A549 (cell line): ENCODE data around the gene CWC25. TPM values are rescaled to one million over a fixed set of nuclear protein-coding genes. Genes with fewer than 3 reads are reported as not detected.
A peak's percentile ranks its signal among the peaks of the same experiment; 100 is the strongest.

ENCODE experiments used
- ATOH8 ChIP-seq: fragments of 250-450 bp; sonication (Bioruptor Pico); IDR thresholded peaks from 2 replicates; pipeline ENCODE4 v1.5.0; 2020; ENCODE audit warnings: low read depth, mild to moderate bottlenecking, moderate library complexity
- CBX8 ChIP-seq: fragments of 200-600 bp; sonication (generic); IDR thresholded peaks from 2 replicates; pipeline ENCODE4 v1.6.1; 2016
- CEBPB ChIP-seq, 2 experiments: fragments of >200 bp in 1 of 2; sonication (Bioruptor Twin) in 1 of 2; formaldehyde crosslinking in 1 of 2; IDR thresholded peaks; 2 replicates each; pipeline ENCODE4 v1.6.1; 2012 to 2016
- CHD2 ChIP-seq: fragments of 150-350 bp; IDR thresholded peaks from 2 replicates; pipeline ENCODE4 v1.6.1; 2014; ENCODE audit warnings: low read length; ENCODE audit not compliant: partially characterized antibody
- CHD4 ChIP-seq: fragments of 200-600 bp; sonication (generic); IDR thresholded peaks from 2 replicates; pipeline ENCODE4 v1.6.1; 2016; ENCODE audit warnings: antibody characterized with exemption, mild to moderate bottlenecking, borderline replicate concordance
- EHMT2 ChIP-seq: fragments of 200-600 bp; sonication (generic); IDR thresholded peaks from 2 replicates; pipeline ENCODE4 v1.6.1; 2016; ENCODE audit warnings: antibody characterized with exemption, low read depth, mild to moderate bottlenecking, moderate library complexity
- FOSB ChIP-seq: fragments of 250-450 bp; sonication (Bioruptor Pico); IDR thresholded peaks from 2 replicates; pipeline ENCODE4 v1.5.0; 2020; ENCODE audit warnings: mild to moderate bottlenecking, moderate library complexity
- FOSL2 ChIP-seq, 2 experiments: fragments of 450-650 bp in 1 of 2; fragments of >200 bp in 1 of 2; sonication (Bioruptor Twin) in 1 of 2; formaldehyde crosslinking; IDR thresholded peaks; 2 replicates each; pipeline versions ENCODE4 v1.5.0 to v1.6.1; 2016 to 2020; ENCODE audit warnings: mild to moderate bottlenecking in 1 of 2, moderate library complexity in 1 of 2
- FOXS1 ChIP-seq: fragments of 250-450 bp; sonication (Bioruptor Pico); IDR thresholded peaks from 2 replicates; pipeline ENCODE4 v1.5.0; 2020; ENCODE audit warnings: mild to moderate bottlenecking, moderate library complexity
- HMGXB4 ChIP-seq: fragments of 250-450 bp; sonication (Bioruptor Pico); IDR thresholded peaks from 2 replicates; pipeline ENCODE4 v1.5.0; 2021; ENCODE audit warnings: mild to moderate bottlenecking, moderate library complexity, borderline replicate concordance
- HOXA7 ChIP-seq: fragments of 250-450 bp; sonication (Bioruptor Pico); IDR thresholded peaks from 2 replicates; pipeline ENCODE4 v1.5.0; 2020; ENCODE audit warnings: mild to moderate bottlenecking, moderate library complexity
- HOXB13 ChIP-seq: fragments of 250-450 bp; sonication (Bioruptor Pico); IDR thresholded peaks from 2 replicates; pipeline ENCODE4 v1.5.0; 2020; ENCODE audit warnings: low read depth, mild to moderate bottlenecking, moderate library complexity
- HOXB5 ChIP-seq: fragments of 250-450 bp; sonication (Bioruptor Pico); IDR thresholded peaks from 2 replicates; pipeline ENCODE4 v1.5.0; 2020; ENCODE audit warnings: mild to moderate bottlenecking, moderate library complexity
- JUN ChIP-seq, 2 experiments: fragments of >200 bp; sonication (Bioruptor Twin); formaldehyde crosslinking; IDR thresholded peaks; 2 replicates in 1 of 2; 3 replicates in 1 of 2; pipeline ENCODE4 v1.6.1; 2016 to 2017
- JUNB ChIP-seq: fragments of >200 bp; sonication (Bioruptor Twin); formaldehyde crosslinking; IDR thresholded peaks from 2 replicates; pipeline ENCODE4 v1.6.1; 2016
- MAFK ChIP-seq: fragments of 450-650 bp; IDR thresholded peaks from 2 replicates; pipeline ENCODE4 v1.6.1; 2014; ENCODE audit not compliant: partially characterized antibody
- MAX ChIP-seq: IDR thresholded peaks from 2 replicates; pipeline ENCODE4 v1.6.1; 2012
- NFE2L2 ChIP-seq: fragments of 150-350 bp; conservative IDR thresholded peaks from 2 replicates; pipeline ENCODE4 v1.6.1; 2014; ENCODE audit warnings: low read length
- NPAS2 ChIP-seq: fragments of 250-450 bp; sonication (Bioruptor Pico); IDR thresholded peaks from 2 replicates; pipeline ENCODE4 v1.8.0; 2022; ENCODE audit warnings: mild to moderate bottlenecking, moderate library complexity, borderline replicate concordance
- NR3C1 ChIP-seq: fragments of >200 bp; sonication (Bioruptor Twin); formaldehyde crosslinking; IDR thresholded peaks from 3 replicates; pipeline ENCODE4 v1.6.1; 2017
- PHF8 ChIP-seq: fragments of 200-600 bp; sonication (generic); IDR thresholded peaks from 2 replicates; pipeline ENCODE4 v1.6.1; 2016; ENCODE audit warnings: low read depth, mild to moderate bottlenecking, antibody characterized with exemption, moderate library complexity, borderline replicate concordance
- POLR2A ChIP-seq: IDR thresholded peaks from 2 replicates; pipeline ENCODE4 v1.6.1; 2012; ENCODE audit warnings: mild to moderate bottlenecking, low read length
- POLR2AphosphoS2 ChIP-seq: conservative IDR thresholded peaks from 2 replicates; pipeline ENCODE4 v1.6.1; 2012; ENCODE audit warnings: low read length, improper control_type of control experiment, inconsistent platforms
- RAD21 ChIP-seq, 2 experiments: fragments of >200 bp in 1 of 2; sonication (Bioruptor Twin) in 1 of 2; formaldehyde crosslinking in 1 of 2; IDR thresholded peaks in 1 of 2; conservative IDR thresholded peaks in 1 of 2; 2 replicates in 1 of 2; 3 replicates in 1 of 2; pipeline ENCODE4 v1.6.1; 2012 to 2018; ENCODE audit warnings: inconsistent platforms in 1 of 2
- RARB ChIP-seq: fragments of 250-450 bp; sonication (Bioruptor Pico); IDR thresholded peaks from 2 replicates; pipeline ENCODE4 v1.8.0; 2021; ENCODE audit warnings: mild to moderate bottlenecking, moderate library complexity
- RCOR1 ChIP-seq: fragments of 150-350 bp; IDR thresholded peaks from 2 replicates; pipeline ENCODE4 v1.6.1; 2014; ENCODE audit warnings: antibody characterized with exemption, low read length, low read depth
- RFX5 ChIP-seq: fragments of 450-650 bp; IDR thresholded peaks from 2 replicates; pipeline ENCODE4 v1.7.1; 2014; ENCODE audit warnings: antibody characterized with exemption, mild to moderate bottlenecking, moderate library complexity
- RNF2 ChIP-seq: fragments of 200-600 bp; sonication (generic); IDR thresholded peaks from 2 replicates; pipeline ENCODE4 v1.6.1; 2016; ENCODE audit warnings: low read depth, mild to moderate bottlenecking, antibody characterized with exemption, moderate library complexity, borderline replicate concordance
- SMC3 ChIP-seq: fragments of >200 bp; sonication (Bioruptor Twin); formaldehyde crosslinking; IDR thresholded peaks from 3 replicates; pipeline ENCODE4 v1.6.1; 2018; ENCODE audit warnings: inconsistent platforms
- TFCP2L1 ChIP-seq: fragments of 250-450 bp; sonication (Bioruptor Pico); IDR thresholded peaks from 2 replicates; pipeline ENCODE4 v1.5.0; 2021; ENCODE audit warnings: mild to moderate bottlenecking
- TP53 ChIP-seq: fragments of 250-450 bp; sonication (Bioruptor Pico); IDR thresholded peaks from 2 replicates; pipeline ENCODE4 v1.5.0; 2021; ENCODE audit warnings: mild to moderate bottlenecking, moderate library complexity
- USF2 ChIP-seq: fragments of 450-650 bp; IDR thresholded peaks from 2 replicates; pipeline ENCODE4 v1.6.1; 2014; ENCODE audit warnings: antibody characterized with exemption
- polyA plus RNA-seq, 4 experiments: library from polyadenylated mRNA; depleted of rRNA in 3 of 4; stranded (reverse); fragments of >200 nt; fragmentation: RNase III in 1 of 4; extraction: RNeasy Plus Mini Kit Qiagen cat#74134 plus additional on column Dnase treatment in 1 of 4; gene quantifications; 2 replicates in 3 of 4; 3 replicates in 1 of 4; pipeline ENCODE4 v1.2.3, GENCODE V29; 2011 to 2017

The CWC25 gene
- polyA plus RNA-seq, 2 of the 4 experiments (the other 2 are of a cell fraction) = 23.1 to 34.5 TPM

- TF ChIP-seq JUN (IDR thresholded peaks at IDR 0.05) = peak; percentile 95 to 99
- TF ChIP-seq NR3C1 = no peak
- TF ChIP-seq NPAS2 (CRISPR knock-in tag) = no peak
- peak; percentile 81 for TF ChIP-seq MAX
- no peak for TF ChIP-seq EHMT2
- peak; percentile 79; the same call in 1 of the 2 replicates for TF ChIP-seq FOSB
- peak; percentile 17; the same call in 1 of the 2 replicates for TF ChIP-seq RFX5
- TF ChIP-seq CHD4 = no peak
- TF ChIP-seq RNF2 = no peak
- TF ChIP-seq TP53 (CRISPR knock-in tag) = peak; percentile 71; the same call in 1 of the 2 replicates
- no peak for TF ChIP-seq HOXB13
- TF ChIP-seq FOXS1 (CRISPR knock-in tag) = no peak
- peak; percentile 81 for TF ChIP-seq TFCP2L1
- no peak for TF ChIP-seq CEBPB (IDR thresholded peaks at IDR 0.05)
- peak; percentile 69; the same call in 1 of the 2 replicates for TF ChIP-seq HOXA7
- no peak for TF ChIP-seq MAFK
- TF ChIP-seq RCOR1 = no peak
- TF ChIP-seq NFE2L2 = no peak
- TF ChIP-seq JUNB = no peak
- TF ChIP-seq FOSL2 (IDR thresholded peaks at IDR 0.05) = no peak
- peak; percentile 7; the same call in 1 of the 2 replicates for TF ChIP-seq FOSL2 (CRISPR knock-in tag; IDR thresholded peaks at IDR 0.05)
- peak; percentile 76; the same call in 1 of the 2 replicates for TF ChIP-seq PHF8
- peak; percentile 54 for TF ChIP-seq POLR2A
- no peak for TF ChIP-seq RARB (CRISPR knock-in tag)
- TF ChIP-seq CHD2 = no peak
- no peak; the same call in 2 of the 3 replicates for TF ChIP-seq SMC3
- no peak for TF ChIP-seq USF2
- no peak; the same call in 1 of the 2 replicates for TF ChIP-seq HMGXB4 (CRISPR knock-in tag)
- TF ChIP-seq ATOH8 (CRISPR knock-in tag) = no peak
- peak; percentile 41; the same call in 1 of the 2 replicates for TF ChIP-seq HOXB5
- no peak for TF ChIP-seq RAD21 (conservative IDR thresholded peaks at IDR 0.05 in 1 of 2, IDR thresholded peaks at IDR 0.05 in 1 of 2)
- no peak for TF ChIP-seq CBX8
- peak; percentile 94; the same call in 1 of the 2 replicates for TF ChIP-seq POLR2AphosphoS2
Measured at GRCh38 chr17:38799501-38800236, 25.5 kb downstream of the CWC25 start, which contains the start of gene PIP4K2B (continued).
